Measurements from ENCODE around the gene CERS3.

CERS3 gene

GRCh38 chr15:100544338-100544841 is 15.6 kb upstream of the CERS3 start:
- no peak for TF ChIP-seq CTCF (IDR thresholded peaks at IDR 0.05)
- H3K36me3 ChIP-seq = no peaks in the 10 kb centered on the region
- no peaks in the 10 kb centered on the region for H3K9me3 ChIP-seq
- peaks cover 4 to 22% of the 10 kb centered on the region in 2 experiments for H3K4me1 ChIP-seq (ENCODE audit: control insufficient read depth in 1 of 2, insufficient read depth in 1 of 2, low read depth in 1 of 2, low read length in 1 of 2)
- H3K27me3 ChIP-seq = peaks cover 15% of the 10 kb centered on the region
- H3K4me3 ChIP-seq (ENCODE audit: low read depth in 1 of 2, low read length in 1 of 2) = no peak overlapping the region
- no peak overlapping the region for H3K27ac ChIP-seq

GRCh38 chr15:100542290-100542689 is 13.5 kb upstream of the CERS3 start:
- no peak overlapping the region for H3K4me3 ChIP-seq (ENCODE audit: low read depth in 1 of 2, low read length in 1 of 2)
- peaks cover 15% of the 10 kb centered on the region for H3K27me3 ChIP-seq
- H3K4me1 ChIP-seq (ENCODE audit: control insufficient read depth in 1 of 2, insufficient read depth in 1 of 2, low read depth in 1 of 2, low read length in 1 of 2) = peaks cover 18 to 43% of the 10 kb centered on the region in 2 experiments
- no peaks in the 10 kb centered on the region for H3K36me3 ChIP-seq
- TF ChIP-seq CTCF (IDR thresholded peaks at IDR 0.05) = no peak
- no peaks in the 10 kb centered on the region for H3K9me3 ChIP-seq
- no peak overlapping the region for H3K27ac ChIP-seq

- Histone ChIP-seq H3K27me3 (no peaks in the 10 kb centered on the region), H3K27ac (peak overlapping the region; percentile 78), H3K4me1 (ENCODE audit: control insufficient read depth in 1 of 2, insufficient read depth in 1 of 2, low read depth in 1 of 2, low read length in 1 of 2) (peaks cover 43 to 57% of the 10 kb centered on the region in 2 experiments), H3K4me3 (ENCODE audit: low read depth in 1 of 2, low read length in 1 of 2) (peak overlapping the region in 1 of 2 experiments; percentile 41), H3K36me3 (no peaks in the 10 kb centered on the region), H3K9me3 (no peaks in the 10 kb centered on the region)
- no peak for TF ChIP-seq CTCF (IDR thresholded peaks at IDR 0.05)
Observed at GRCh38 chr15:100537331-100537730, 8.6 kb upstream of the CERS3 start.

- Histone ChIP-seq H3K4me3 (ENCODE audit: low read depth in 1 of 2, low read length in 1 of 2) (peak overlapping the region in 1 of 2 experiments; percentile 1), H3K4me1 (ENCODE audit: control insufficient read depth in 1 of 2, insufficient read depth in 1 of 2, low read depth in 1 of 2, low read length in 1 of 2) (peaks cover 47 to 63% of the 10 kb centered on the region in 2 experiments), H3K27me3 (no peaks in the 10 kb centered on the region), H3K27ac (peak overlapping the region; percentile 78), H3K9me3 (no peaks in the 10 kb centered on the region), H3K36me3 (no peaks in the 10 kb centered on the region)
- no peak for TF ChIP-seq CTCF (IDR thresholded peaks at IDR 0.05)
Observed at GRCh38 chr15:100536733-100537132, 8.0 kb upstream of the CERS3 start.

DNA sequence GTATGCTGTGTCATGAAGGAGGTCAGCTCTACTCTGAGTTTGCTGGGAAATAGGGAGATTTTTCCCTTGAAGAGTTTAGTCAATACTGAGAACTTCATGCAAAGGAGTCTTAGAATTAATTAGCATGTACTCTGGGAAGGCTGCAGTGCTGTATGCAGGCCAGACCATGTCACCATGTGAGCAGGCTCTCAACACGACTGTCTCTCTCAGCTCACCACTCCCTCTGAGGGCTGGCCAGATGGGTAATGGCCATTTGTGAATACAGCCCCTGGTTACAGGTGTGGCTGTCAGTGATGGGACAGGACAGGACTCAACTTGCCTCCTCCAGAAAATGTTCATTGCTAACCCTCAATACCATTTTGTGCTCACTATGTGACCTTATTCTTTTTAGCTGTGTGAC is 5.1 kb upstream of the CERS3 start:
- Histone ChIP-seq H3K4me1 (ENCODE audit: control insufficient read depth in 1 of 2, insufficient read depth in 1 of 2, low read depth in 1 of 2, low read length in 1 of 2) (peaks cover 57 to 73% of the 10 kb centered on the region in 2 experiments), H3K4me3 (ENCODE audit: low read depth in 1 of 2, low read length in 1 of 2) (no peak overlapping the region)

More for the DNA sequence above, 5.1 kb upstream of the CERS3 start:
- Histone ChIP-seq H3K27me3 (no peaks in the 10 kb centered on the region), H3K9me3 (no peaks in the 10 kb centered on the region), H3K27ac (peak overlapping the region; percentile 39), H3K36me3 (no peaks in the 10 kb centered on the region)
- TF ChIP-seq CTCF (IDR thresholded peaks at IDR 0.05) = no peak
